A549 (cell line): ENCODE results near the gene FNIP2. TPM values are rescaled to one million over a fixed set of nuclear protein-coding genes. Genes with fewer than 3 reads are reported as not detected.
A peak's percentile ranks its signal among the peaks of the same experiment; 100 is the strongest.
"Not testable (repeated sequence)": the region's sequence is repeated elsewhere in the genome, so short reads cannot be mapped to it uniquely, and the experiment has no call there.

Source experiments
- ATAC-seq, 2 experiments: fragments of 200-7000 bp in 1 of 2; fragments of >200 bp in 1 of 2; cut with Nextera tagmentation in 1 of 2; cut with Tn5 transposase in 1 of 2; 3 replicates each; pipeline versions ENCODE4 v1.8.0 to v1.9.1; 2018 to 2020; ENCODE audit warnings: mild to moderate bottlenecking in 1 of 2, moderate library complexity in 1 of 2
- CTCF ChIA-PET: fragments of 300-600 bp; sonication (Branson Sonifier 250); formaldehyde crosslinking; extraction: SDS; loops from one replicate; lab custom pipeline; 2021; ENCODE audit warnings: antibody characterized with exemption, inconsistent platforms; lab: Yijun Ruan, JAX
- POLR2A ChIA-PET: fragments of 350-600 bp; formaldehyde crosslinking; extraction: SDS; loops from one replicate; lab custom pipeline; 2021; ENCODE audit warnings: antibody characterized with exemption, inconsistent platforms; lab: Yijun Ruan, JAX
- DNase-seq, 2 experiments: peaks; one replicate each; pipeline versions ENCODE4 v3.0.0 to v3.0.0-alpha.2; 2011 to 2016; ENCODE audit warnings: low read depth in 1 of 2, low spot score in 1 of 2
- FAIRE-seq: peaks from 2 replicates; lab custom pipeline; 2011; peaks lifted over from hg19 to GRCh38; lab: Jason Lieb, UNC
- H3K27ac ChIP-seq, 2 experiments: fragments of >200 bp; sonication (Bioruptor Twin); formaldehyde crosslinking; 3 replicates each; pipeline ENCODE4 v1.5.1; 2016 to 2017
- H3K4me1 ChIP-seq: fragments of >200 bp; sonication (Bioruptor Twin); formaldehyde crosslinking; 3 replicates; pipeline ENCODE4 v1.6.1; 2016
- H3K4me2 ChIP-seq: fragments of >200 bp; sonication (Bioruptor Twin); formaldehyde crosslinking; 3 replicates; pipeline ENCODE4 v1.6.1; 2016
- H3K4me3 ChIP-seq: fragments of >200 bp; sonication (Bioruptor Twin); formaldehyde crosslinking; 3 replicates; pipeline ENCODE4 v1.5.1; 2016
- H3K9me3 ChIP-seq: fragments of >200 bp; sonication (Bioruptor Twin); formaldehyde crosslinking; 3 replicates; pipeline ENCODE4 v1.6.1; 2016
- CHD4 ChIP-seq: fragments of 200-600 bp; sonication (generic); IDR thresholded peaks from 2 replicates; pipeline ENCODE4 v1.6.1; 2016; ENCODE audit warnings: antibody characterized with exemption, mild to moderate bottlenecking, borderline replicate concordance
- EHF ChIP-seq: fragments of 250-450 bp; sonication (Bioruptor Pico); IDR thresholded peaks from 2 replicates; pipeline ENCODE4 v1.5.0; 2020; ENCODE audit warnings: mild to moderate bottlenecking
- ELK1 ChIP-seq: fragments of 150-350 bp; IDR thresholded peaks from 2 replicates; pipeline ENCODE4 v1.6.1; 2014; ENCODE audit warnings: low read depth, mild to moderate bottlenecking, low read length
- ESRRA ChIP-seq: fragments of 150-350 bp; IDR thresholded peaks from 2 replicates; pipeline ENCODE4 v1.6.1; 2014; ENCODE audit warnings: mild to moderate bottlenecking, low read length, borderline replicate concordance
- HDAC2 ChIP-seq: fragments of 200-600 bp; sonication (generic); IDR thresholded peaks from 2 replicates; pipeline ENCODE4 v1.6.1; 2016
- JUNB ChIP-seq: fragments of >200 bp; sonication (Bioruptor Twin); formaldehyde crosslinking; IDR thresholded peaks from 2 replicates; pipeline ENCODE4 v1.6.1; 2016
- KDM5A ChIP-seq: fragments of 200-600 bp; sonication (generic); IDR thresholded peaks from 2 replicates; pipeline ENCODE4 v1.6.1; 2016; ENCODE audit warnings: antibody characterized with exemption, mild to moderate bottlenecking
- MAZ ChIP-seq: fragments of 150-350 bp; IDR thresholded peaks from 2 replicates; pipeline ENCODE4 v1.6.1; 2014; ENCODE audit warnings: antibody characterized with exemption, low read depth, low read length, borderline replicate concordance
- NR3C1 ChIP-seq: fragments of >200 bp; sonication (Bioruptor Twin); formaldehyde crosslinking; IDR thresholded peaks from 3 replicates; pipeline ENCODE4 v1.6.1; 2017
- RCOR1 ChIP-seq: fragments of 150-350 bp; IDR thresholded peaks from 2 replicates; pipeline ENCODE4 v1.6.1; 2014; ENCODE audit warnings: antibody characterized with exemption, low read length, low read depth
- USF2 ChIP-seq: fragments of 450-650 bp; IDR thresholded peaks from 2 replicates; pipeline ENCODE4 v1.6.1; 2014; ENCODE audit warnings: antibody characterized with exemption
- ZSCAN20 ChIP-seq: fragments of 250-450 bp; sonication (Bioruptor Pico); IDR thresholded peaks from 2 replicates; pipeline ENCODE4 v1.8.0; 2022; ENCODE audit warnings: mild to moderate bottlenecking, moderate library complexity
- WGBS: methylation state at CpG from one replicate; pipeline ENCODE4 v1.1.6; 2017; ENCODE audit errors: missing lambda C conversion rate; 5-methylcytosine and 5-hydroxymethylcytosine counted together
- polyA plus RNA-seq, 4 experiments: library from polyadenylated mRNA; depleted of rRNA in 3 of 4; stranded (reverse); fragments of >200 nt; fragmentation: RNase III in 1 of 4; extraction: RNeasy Plus Mini Kit Qiagen cat#74134 plus additional on column Dnase treatment in 1 of 4; gene quantifications; 2 replicates in 3 of 4; 3 replicates in 1 of 4; pipeline ENCODE4 v1.2.3, GENCODE V29; 2011 to 2017

The FNIP2 gene
- polyA plus RNA-seq, 2 of the 4 experiments (the other 2 are of a cell fraction), result 2.0 to 2.5 TPM

- DNase-seq (no peak), FAIRE-seq (no peak), ATAC-seq (no peak)
- ChIA-PET POLR2A (no interaction called here), CTCF (no interaction called here)
- Histone ChIP-seq H3K4me2 (no peak overlapping the region), H3K9me3 (no peaks in the 10 kb centered on the region), H3K4me3 (no peak overlapping the region), H3K27ac (no peak overlapping the region), H3K4me1 (peaks cover 23% of the 10 kb centered on the region)
- 97% methylated on average over 3 of the region's 3 CpGs for WGBS
- TF ChIP-seq KDM5A (no peak), ZSCAN20 (CRISPR knock-in tag) (no peak), EHF (no peak), NR3C1 (no peak)
Measured at GRCh38 chr4:158807691-158808090, 38.9 kb downstream of the FNIP2 start.

GRCh38 chr4:158808399-158808798, 39.6 kb downstream of the FNIP2 start:
- WGBS, result 72% methylated on average over 3 of the region's 3 CpGs
- Histone ChIP-seq H3K4me1 (peaks cover 23% of the 10 kb centered on the region), H3K4me3 (no peak overlapping the region), H3K9me3 (no peaks in the 10 kb centered on the region), H3K27ac (no peak overlapping the region), H3K4me2 (no peak overlapping the region)
- POLR2A ChIA-PET, result no interaction called here
- ATAC-seq, result no peak
- TF ChIP-seq HDAC2, result no peak
- TF ChIP-seq JUNB, result no peak
- TF ChIP-seq USF2, result no peak
- no peak for TF ChIP-seq ELK1
- no peak for TF ChIP-seq MAZ
- CTCF ChIA-PET, result no interaction called here
- no peak for DNase-seq
- no peak for FAIRE-seq

- H3K4me3 ChIP-seq, H3K9me3 ChIP-seq, DNase-seq, H3K27ac ChIP-seq, H3K4me2 ChIP-seq, ATAC-seq, FAIRE-seq: not testable (repeated sequence)
- ChIA-PET CTCF (interaction anchor here (1.6 kb wide), 1 partner anchor 42 kb away, joined by 3 read pairs; no protein-coding TSS in a partner anchor), POLR2A (interaction anchor here (0.9 kb wide), 1 partner anchor 40 kb away, joined by 3 read pairs; the partner anchor contains the start of gene FNIP2)
- 80% methylated on average over 4 of the region's 4 CpGs for WGBS
- peaks cover 23% of the 10 kb centered on the region for H3K4me1 ChIP-seq
Measured at GRCh38 chr4:158809208-158809607, 40.4 kb downstream of the FNIP2 start.

GRCh38 chr4:158809611-158810486, 41.0 kb downstream of the FNIP2 start:
- CTCF ChIA-PET, result interaction anchor here (1.6 kb wide), 2 partner anchors 29 to 42 kb away, joined by 3 read pairs; no protein-coding TSS in a partner anchor
- peak overlapping the region in 1 of 2 experiments; percentile 12; a peak in 1 of 6 replicates for H3K27ac ChIP-seq
- ATAC-seq, result peak; percentile 46 to 55; a peak in 4 of 6 replicates
- no peaks in the 10 kb centered on the region for H3K9me3 ChIP-seq
- 75% methylated on average over 6 of the region's 6 CpGs for whole genome bisulfite sequencing
- H3K4me2 ChIP-seq, result peak overlapping the region; percentile 34; the same call in 2 of the 3 replicates
- TF ChIP-seq CHD4 (no peak), RCOR1 (no peak), ESRRA (no peak)
- H3K4me3 ChIP-seq, result no peak overlapping the region
- POLR2A ChIA-PET, result interaction anchor here (0.9 kb wide), 1 partner anchor 41 kb away, joined by 3 read pairs; the partner anchor contains the start of gene FNIP2
- FAIRE-seq, result no peak
- H3K4me1 ChIP-seq, result peaks cover 23% of the 10 kb centered on the region
- peak in 1 of 2 experiments; percentile 52 for DNase-seq
